K562 (cell line): Measurements from ENCODE around the gene PTGES3. TPM values are rescaled to one million over a fixed set of nuclear protein-coding genes. Genes with fewer than 3 reads are reported as not detected.
A peak's percentile ranks its signal among the peaks of the same experiment; 100 is the strongest.

Source experiments
- ATAC-seq: fragments of 200-7000 bp; cut with Tn5 transposase; 3 replicates; pipeline ENCODE4 v1.9.1; 2020; ENCODE audit warnings: moderate library complexity
- BruUV-seq: library from RNA; stranded (reverse); fragments of 400-500 nt; replicated peaks from 2 replicates; lab custom pipeline; 2021; lab: Mats Ljungman, UMichigan
- CTCF ChIA-PET: fragments of 300-600 bp; formaldehyde crosslinking; extraction: SDS; loops from one replicate; lab custom pipeline; 2021; ENCODE audit warnings: low intra/inter-chr PET ratio; lab: Yijun Ruan, JAX
- POLR2A ChIA-PET: fragments of 300-600, 350-650 bp; sonication (Branson Sonifier 250); formaldehyde crosslinking; extraction: SDS; loops from one replicate; lab custom pipeline; 2021; ENCODE audit warnings: antibody characterized with exemption, inconsistent platforms; lab: Yijun Ruan, JAX
- DNase-seq, 4 experiments: peaks; one replicate each; pipeline versions ENCODE4 v3.0.0 to v3.0.0-alpha.2; 2011 to 2018; ENCODE audit warnings: low spot score in 3 of 4, mixed read lengths in 3 of 4; ENCODE audit errors: extremely low read depth in 1 of 4
- FAIRE-seq: peaks from 2 replicates; lab custom pipeline; 2011; peaks lifted over from hg19 to GRCh38; lab: Jason Lieb, UNC
- H2AFZ ChIP-seq: 2 replicates; pipeline ENCODE4 v1.6.0; 2011; ENCODE audit warnings: low read depth, low read length, control low read depth, inconsistent platforms
- H3K27ac ChIP-seq: fragments of 200-600 bp; 3 replicates; pipeline ENCODE4 v1.8.0; 2011; ENCODE audit warnings: low read depth, mild to moderate bottlenecking, control low read depth, inconsistent platforms, low read length, moderate library complexity, mixed read lengths; ENCODE audit errors: extremely low read depth
- H3K27me3 ChIP-seq, 2 experiments: fragments of 300-600 bp in 1 of 2; 2 replicates in 1 of 2; 3 replicates in 1 of 2; pipeline versions ENCODE4 v1.6.0 to v1.8.0; 2011; ENCODE audit warnings: inconsistent platforms in 2 of 2, low read length in 2 of 2, mild to moderate bottlenecking in 1 of 2, mixed read lengths in 1 of 2, moderate library complexity in 1 of 2; ENCODE audit not compliant: control insufficient read depth in 2 of 2, insufficient read depth in 2 of 2
- H3K36me3 ChIP-seq: fragments of 300-600 bp; 3 replicates; pipeline ENCODE4 v1.8.0; 2011; ENCODE audit warnings: mild to moderate bottlenecking, low read length, inconsistent platforms; ENCODE audit not compliant: control insufficient read depth, insufficient read depth
- H3K4me1 ChIP-seq, 2 experiments: fragments of 200-600 bp in 1 of 2; replicated peaks in 1 of 2; 2 replicates in 1 of 2; 3 replicates in 1 of 2; pipeline versions ENCODE4 v1.5.1 to v1.8.0; 2011; ENCODE audit warnings: inconsistent platforms in 2 of 2, low read length in 2 of 2, mild to moderate bottlenecking in 1 of 2, mixed read lengths in 1 of 2, moderate library complexity in 1 of 2; ENCODE audit not compliant: control insufficient read depth in 2 of 2, insufficient read depth in 2 of 2
- H3K4me2 ChIP-seq: 2 replicates; pipeline ENCODE4 v1.6.1; 2011; ENCODE audit warnings: low read length, control low read depth, inconsistent platforms, mixed read lengths; ENCODE audit not compliant: insufficient read depth
- H3K4me3 ChIP-seq: fragments of 200-600 bp; sonication (generic), shearing (Covaris generic); 2 replicates; pipeline ENCODE4 v1.5.1; 2016; ENCODE audit warnings: control low read depth, inconsistent platforms
- H3K79me2 ChIP-seq: fragments of 200-600 bp; 3 replicates; pipeline ENCODE4 v1.8.0; 2011; ENCODE audit warnings: low read length, inconsistent platforms; ENCODE audit not compliant: control insufficient read depth, insufficient read depth
- H3K9ac ChIP-seq, 2 experiments: 2 replicates each; pipeline versions ENCODE4 v1.6.0 to v1.6.1; 2011; ENCODE audit warnings: low read depth in 2 of 2, low read length in 2 of 2, control low read depth in 1 of 2, inconsistent platforms in 1 of 2, mild to moderate bottlenecking in 1 of 2, mixed read lengths in 1 of 2; ENCODE audit not compliant: insufficient read depth in 1 of 2
- H3K9me1 ChIP-seq: one replicate; pipeline ENCODE4 v1.6.0; 2011; ENCODE audit warnings: inconsistent platforms, mild to moderate bottlenecking, low read length, moderate library complexity; ENCODE audit not compliant: control insufficient read depth, insufficient read depth
- H3K9me3 ChIP-seq: replicated peaks from 2 replicates; pipeline ENCODE4 v1.5.1; 2011; ENCODE audit warnings: low read depth, low read length, inconsistent platforms; ENCODE audit not compliant: control insufficient read depth, insufficient read depth
- H4K20me1 ChIP-seq: replicated peaks from 2 replicates; pipeline ENCODE4 v1.6.1; 2011; ENCODE audit warnings: low read length, inconsistent platforms, mixed read lengths; ENCODE audit not compliant: control insufficient read depth, insufficient read depth
- EP300 ChIP-seq: IDR thresholded peaks from 2 replicates; pipeline ENCODE4 v1.6.1; 2012; ENCODE audit warnings: low read length, improper control_type of control experiment
- GTF2F1 ChIP-seq: IDR thresholded peaks from 2 replicates; pipeline ENCODE4 v1.6.1; 2011; ENCODE audit warnings: low read depth, low read length, improper control_type of control experiment
- NR2C2 ChIP-seq, 2 experiments: fragments of 200-800 bp in 1 of 2; sonication (Bioruptor generic) in 1 of 2; sonication (generic) in 1 of 2; formaldehyde crosslinking in 1 of 2; IDR thresholded peaks; 2 replicates each; pipeline versions ENCODE4 v1.6.1 to v1.8.0; 2016 to 2022; ENCODE audit warnings: mild to moderate bottlenecking in 1 of 2, missing compliant biosample characterization in 1 of 2, missing genetic modification characterization in 1 of 2, missing genetic modification reagents in 1 of 2
- PCBP1 ChIP-seq: fragments of 200-400 bp; formaldehyde crosslinking; IDR thresholded peaks from 2 replicates; pipeline ENCODE4 v1.6.1; 2018; ENCODE audit warnings: mild to moderate bottlenecking, low read depth, low read length; ENCODE audit not compliant: poor library complexity, severe bottlenecking
- SAP30 ChIP-seq: fragments of 200-600 bp; sonication (generic); IDR thresholded peaks from 2 replicates; pipeline ENCODE4 v1.6.1; 2012; ENCODE audit warnings: borderline replicate concordance, low read depth, mild to moderate bottlenecking, moderate library complexity, low read length, control low read depth, inconsistent platforms; ENCODE audit not compliant: insufficient read depth, poor library complexity, severe bottlenecking
- SPI1 ChIP-seq: IDR thresholded peaks from 2 replicates; pipeline ENCODE4 v1.6.1; 2011; ENCODE audit warnings: low read depth, low read length, control low read depth, borderline replicate concordance
- ZNF740 ChIP-seq, 3 experiments: fragments of 200-800 bp in 1 of 3; sonication (Bioruptor generic) in 1 of 3; sonication (generic) in 1 of 3; formaldehyde crosslinking in 1 of 3; IDR thresholded peaks; 2 replicates each; pipeline versions ENCODE4 v1.6.1 to v1.8.0; 2016 to 2022; ENCODE audit warnings: mild to moderate bottlenecking in 2 of 3, missing compliant biosample characterization in 2 of 3, missing genetic modification characterization in 2 of 3, missing genetic modification reagents in 1 of 3
- WGBS: fragments of 100-300 bp; shearing (Covaris generic); methylation state at CpG from one replicate; pipeline ENCODE4 v1.1.6; 2016; ENCODE audit warnings: low coverage, mixed read lengths; ENCODE audit not compliant: insufficient coverage; ENCODE audit errors: missing lambda C conversion rate; 5-methylcytosine and 5-hydroxymethylcytosine counted together
- in situ Hi-C: fragments of 300-500 bp; cut with MboI; formaldehyde crosslinking; loops from 4 replicates; pipeline ENCODE4 v1.15.0; 2018; ENCODE audit warnings: inconsistent platforms, mixed read lengths
- intact Hi-C: fragments of 100-400 bp; cut with micrococcal nuclease; formaldehyde crosslinking; loops from 2 replicates; pipeline ENCODE4 v1.14.2; 2022
- polyA plus RNA-seq, 8 experiments: library from polyadenylated mRNA; depleted of rRNA in 4 of 8; stranded (reverse) in 5 of 8; unstranded in 3 of 8; fragments of >200 nt; fragmentation: Nextera tagmentation in 2 of 8; fragmentation: Illumina TruSeq in 1 of 8; extraction: Ambion mirVana in 2 of 8; extraction: Trizol in 1 of 8; gene quantifications; 2 replicates each; pipeline versions ENCODE4 v1.2.1 to v1.2.3, GENCODE V29; 2011 to 2014; ENCODE audit warnings: inconsistent platforms in 1 of 8, missing spikeins in 1 of 8
- total RNA-seq, 7 experiments: library from RNA; depleted of rRNA in 6 of 7; stranded (reverse); fragments of >200 nt in 6 of 7; fragmentation: Illumina TruSeq in 2 of 7; extraction: Trizol in 2 of 7; gene quantifications; 2 replicates each; pipeline versions ENCODE4 v1.2.1 to v1.2.3, GENCODE V29; 2011 to 2021; ENCODE audit warnings: low replicate concordance in 1 of 7

The PTGES3 gene
- total and polyA plus RNA-seq, 9 of the 15 experiments (the other 6 are each of a cell fraction or from before 2014, with no cell fraction given): 163 to 501 (median 213) TPM

- ATAC-seq: no peak
- peaks cover 42 to 48% of the 10 kb centered on the region in 2 experiments for H3K4me1 ChIP-seq
- CTCF ChIA-PET: no interaction called here
- peaks cover 80% of the 10 kb centered on the region for H3K79me2 ChIP-seq
- H3K9me1 ChIP-seq: no peaks in the 10 kb centered on the region
- H3K9me3 ChIP-seq: no peaks in the 10 kb centered on the region
- peak overlapping the region; percentile 86 for H3K27ac ChIP-seq
- H3K36me3 ChIP-seq: peaks cover 20% of the 10 kb centered on the region; the same call in 2 of the 3 replicates
- TF ChIP-seq SAP30 (peak; percentile 16), ZNF740 (CRISPR knock-in tag; IDR thresholded peaks at IDR 0.05) (0 out of 2 replicates have a peak, but pooled peaks have one; percentile 22), ZNF740 (tag; IDR thresholded peaks at IDR 0.05) (no peak), PCBP1 (no peak), GTF2F1 (no peak), NR2C2 (CRISPR knock-in tag; IDR thresholded peaks at IDR 0.05) (no peak), NR2C2 (tag; IDR thresholded peaks at IDR 0.05) (peak; percentile 2; the same call in 1 of the 2 replicates), SPI1 (0 out of 2 replicates have a peak, but pooled peaks have one; percentile 2), EP300 (no peak)
- TF ChIP-seq, all 486 proteins: peak for 4
- peak overlapping the region; percentile 85 for H3K4me3 ChIP-seq
- intact Hi-C loops: loop anchor here (10.0 kb wide), 3 partner anchors 268 to 452 kb away; partner anchors contain the start of genes APOF, NAB2, STAT2 and ZBTB39
- H3K4me2 ChIP-seq: peak overlapping the region; percentile 96
- FAIRE-seq (no peak), DNase-seq (no peak)
- POLR2A ChIA-PET: interaction anchor here (0.5 to 1.7 kb wide), 3 partner anchors 12 to 64 kb away, joined by 3 to 6 read pairs (median 3); no protein-coding TSS in a partner anchor
- in situ Hi-C loops: no loop called here
- 0 out of 2 replicates have a peak, but pooled peaks cover 9% of the 10 kb centered on the region for H4K20me1 ChIP-seq
- WGBS: 56% methylated on average over 3 of the region's 4 CpGs
- H3K27me3 ChIP-seq: no peaks in the 10 kb centered on the region
- 0 out of 2 replicates have a peak overlapping the region, but pooled peaks have one; percentile 24 for H2AFZ ChIP-seq
- H3K9ac ChIP-seq: peak overlapping the region; percentile 73 to 74; a peak in 3 of 4 replicates
- no TSS peak for BruUV-seq
These were observed 55.2 kb downstream of the PTGES3 start for GRCh38 chr12:56632701-56633467.
